GM19025 (cell line): ENCODE measurements around the gene SLC9A9.
"Not testable (repeated sequence)": the region's sequence is repeated elsewhere in the genome, so short reads cannot be mapped to it uniquely, and the experiment has no call there.

Experiments used
- ATAC-seq: cut with Tn5 transposase; IDR thresholded peaks from one replicate; pipeline ENCODE4 v1.9.1; 2021; ENCODE audit warnings: mild to moderate bottlenecking, low read depth, moderate library complexity; ENCODE audit not compliant: unreplicated experiment

Gene SLC9A9

DNA sequence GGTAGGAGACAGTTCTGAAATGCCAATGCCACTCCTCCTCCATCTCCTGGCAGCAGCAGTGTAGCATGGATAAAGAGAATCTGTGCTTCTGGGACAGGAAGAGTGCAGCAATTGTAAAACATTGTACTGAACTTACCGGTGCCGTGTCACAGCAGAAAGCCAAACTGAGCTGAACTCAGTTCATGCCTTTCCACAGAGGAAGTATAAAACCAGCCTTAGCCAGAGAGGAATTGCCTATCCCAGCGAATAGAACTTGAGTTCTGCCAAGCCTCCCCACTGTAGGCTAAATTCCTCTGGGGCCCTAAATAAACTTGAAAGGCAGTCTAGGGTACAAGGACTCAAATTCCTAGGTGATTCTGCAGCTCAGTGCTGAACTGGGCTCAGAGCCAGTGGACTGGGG, 148.8 kb downstream of the SLC9A9 start:
- ATAC-seq, result no peak

DNA sequence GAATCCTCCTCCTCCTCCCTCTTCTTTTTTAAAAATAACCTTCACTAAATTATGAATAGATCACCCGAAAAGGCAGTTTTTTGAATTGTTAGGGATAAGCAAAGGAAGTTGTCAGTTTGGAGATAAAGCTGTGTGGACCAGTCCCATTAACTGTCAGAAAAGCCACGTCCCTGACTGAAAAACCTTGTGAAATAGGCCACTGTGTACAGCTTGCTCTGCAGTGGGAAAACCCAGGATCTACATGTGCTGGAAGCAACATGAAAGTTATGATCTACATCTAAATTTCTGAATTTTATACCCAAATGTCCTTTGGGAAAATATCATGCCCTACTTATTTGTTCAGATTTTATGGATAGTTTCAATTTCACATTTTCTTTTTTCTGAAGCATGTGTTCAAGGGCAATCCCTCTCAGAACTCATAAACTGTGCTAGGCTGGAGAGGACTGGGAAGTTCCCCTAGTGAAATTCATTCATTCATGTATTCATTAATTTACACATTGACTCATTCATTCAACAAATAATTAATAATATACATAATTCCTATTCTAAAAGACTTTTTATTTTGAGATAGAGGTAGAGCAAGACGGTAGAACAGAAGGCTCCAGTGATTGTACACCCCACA, 149.5 kb downstream of the SLC9A9 start:
- ATAC-seq, result no peak

DNA sequence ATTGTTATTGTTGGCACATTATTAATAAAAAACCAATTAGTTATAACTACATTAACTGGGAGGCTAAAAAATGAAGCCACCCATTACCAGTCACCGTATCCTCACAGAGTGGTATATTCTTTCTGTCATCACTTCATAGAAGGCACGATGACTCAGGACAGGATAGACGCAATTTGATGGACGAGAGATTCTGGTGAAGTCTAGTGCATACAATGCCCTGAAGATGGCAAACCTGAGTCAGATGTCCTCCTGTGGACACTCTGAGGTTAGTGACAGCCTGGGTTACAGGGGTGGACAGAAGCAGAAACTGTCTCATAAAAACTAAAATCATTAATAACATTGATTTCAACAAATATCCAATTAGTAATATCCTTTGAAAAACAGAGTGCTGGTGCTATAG, 150.3 kb downstream of the SLC9A9 start:
- ATAC-seq, result no peak

DNA sequence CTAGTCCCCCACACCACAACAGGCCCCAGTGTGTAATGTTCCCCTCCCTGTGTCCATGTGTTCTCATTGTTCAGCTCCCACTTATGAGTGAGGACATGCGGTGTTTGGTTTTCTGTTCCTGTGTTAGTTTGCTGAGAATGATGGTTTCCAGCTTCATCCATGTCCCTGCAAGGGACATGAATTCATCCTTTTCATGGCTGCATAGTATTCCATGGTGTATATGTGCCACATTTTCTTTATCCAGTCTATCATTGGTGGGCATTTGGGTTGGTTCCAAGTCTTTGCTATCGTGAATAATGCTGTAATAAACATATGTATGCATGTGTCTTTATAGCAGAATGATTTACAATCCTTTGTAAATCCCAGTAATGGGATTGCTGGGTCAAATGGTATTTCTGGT, 152.9 kb downstream of the SLC9A9 start:
- ATAC-seq, result not testable (repeated sequence)

DNA sequence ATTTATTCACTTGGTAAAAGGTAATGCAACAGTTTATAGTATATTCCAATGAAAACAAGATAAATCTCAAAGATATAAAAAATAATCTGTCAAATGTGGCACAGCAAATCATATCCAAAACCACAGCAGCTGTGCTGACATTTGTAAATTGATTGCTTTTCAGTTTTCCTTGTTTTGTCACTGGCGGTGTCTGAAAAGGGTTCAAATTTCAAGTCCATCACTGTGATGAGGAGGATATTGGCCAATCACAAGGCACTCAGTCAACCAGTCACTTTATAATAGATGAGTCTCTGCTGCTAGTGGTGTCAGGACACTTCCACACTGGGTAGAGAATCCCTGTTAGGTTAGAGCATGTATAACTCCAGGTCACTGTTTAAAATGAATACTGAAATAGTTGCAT, 154.8 kb downstream of the SLC9A9 start:
- no peak for ATAC-seq

DNA sequence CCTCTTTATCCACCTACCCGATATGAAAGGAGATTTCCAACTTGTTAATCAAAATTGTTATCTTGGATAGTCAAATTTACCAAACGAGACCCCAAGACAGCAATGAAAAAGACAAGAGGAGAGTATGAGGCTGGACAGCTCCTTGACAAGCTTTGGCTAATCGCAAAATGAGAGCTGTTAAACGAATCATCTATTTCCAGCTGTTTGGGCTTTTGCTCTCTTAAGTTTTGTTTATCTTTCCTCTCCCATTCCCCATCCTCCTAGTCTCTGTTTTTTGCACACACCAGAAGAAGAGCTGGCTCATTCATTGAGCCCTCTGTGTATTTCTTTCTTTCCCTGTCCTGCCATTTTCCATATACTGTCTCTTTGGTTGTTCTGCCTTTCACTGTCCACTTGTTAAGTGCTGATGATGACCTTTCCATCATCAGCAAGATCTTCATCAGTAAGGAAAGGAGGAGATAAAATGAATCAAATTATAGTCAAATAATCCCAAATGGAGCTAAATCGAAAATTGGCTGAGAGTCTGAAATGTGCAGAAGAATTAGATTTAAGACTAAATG, 161.6 kb downstream of the SLC9A9 start:
- no peak for ATAC-seq

DNA sequence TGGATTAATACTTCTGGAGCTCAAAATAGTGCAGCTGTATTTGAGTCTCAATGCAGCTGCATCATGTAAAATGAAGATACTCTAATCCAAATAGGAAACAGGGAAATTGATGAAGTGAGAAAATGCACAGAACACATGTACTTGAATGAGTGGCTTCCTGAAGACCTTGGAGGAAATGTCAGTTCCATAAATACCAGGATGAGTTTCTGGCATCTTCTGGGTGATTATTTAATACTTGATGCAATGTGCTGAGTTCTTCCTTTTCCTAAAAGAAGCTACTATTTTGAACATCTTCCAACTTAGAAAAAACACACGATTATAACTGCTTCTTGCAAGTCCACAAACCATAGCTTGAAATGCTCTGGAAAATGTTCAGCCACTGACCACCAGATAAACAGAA, 162.8 kb downstream of the SLC9A9 start:
- no peak for ATAC-seq

DNA sequence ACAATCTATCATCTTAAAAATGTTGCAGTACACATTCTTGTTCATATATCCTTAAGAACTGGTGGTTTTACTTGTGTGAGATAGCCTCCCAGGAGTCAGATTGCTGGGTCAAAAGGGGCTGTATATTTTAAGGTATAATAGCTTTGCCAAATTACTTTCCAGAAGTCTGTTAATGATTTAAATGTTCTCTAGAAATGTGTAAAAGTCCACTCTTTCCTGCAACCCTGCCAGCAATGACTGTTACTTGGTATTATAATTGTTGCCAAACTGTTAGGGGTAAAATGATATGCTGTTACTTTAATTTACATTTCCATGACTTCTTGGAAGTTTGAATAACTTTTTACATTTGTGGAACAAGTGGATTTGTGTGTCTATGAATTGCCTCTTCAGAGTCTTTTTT, 170.8 kb downstream of the SLC9A9 start:
- no peak for ATAC-seq

DNA sequence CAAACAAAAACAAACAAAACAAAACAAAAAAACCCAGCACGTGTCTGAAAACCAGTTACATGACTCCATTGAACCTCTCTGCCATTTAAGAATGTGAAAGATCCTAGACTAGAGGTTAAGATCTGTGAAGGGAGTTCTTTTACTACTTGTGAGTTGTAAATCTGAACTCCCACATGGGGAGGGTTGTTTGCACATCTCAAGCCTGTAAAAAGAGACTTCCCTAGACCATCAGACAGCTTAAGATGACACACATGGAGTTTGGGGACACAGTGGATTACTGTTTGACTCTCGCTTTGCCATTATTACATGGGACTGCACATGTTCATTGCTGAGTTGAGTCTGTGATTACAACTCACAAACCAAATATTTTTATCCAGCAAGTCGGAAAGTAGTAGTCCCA, 171.5 kb downstream of the SLC9A9 start:
- ATAC-seq, result no peak

DNA sequence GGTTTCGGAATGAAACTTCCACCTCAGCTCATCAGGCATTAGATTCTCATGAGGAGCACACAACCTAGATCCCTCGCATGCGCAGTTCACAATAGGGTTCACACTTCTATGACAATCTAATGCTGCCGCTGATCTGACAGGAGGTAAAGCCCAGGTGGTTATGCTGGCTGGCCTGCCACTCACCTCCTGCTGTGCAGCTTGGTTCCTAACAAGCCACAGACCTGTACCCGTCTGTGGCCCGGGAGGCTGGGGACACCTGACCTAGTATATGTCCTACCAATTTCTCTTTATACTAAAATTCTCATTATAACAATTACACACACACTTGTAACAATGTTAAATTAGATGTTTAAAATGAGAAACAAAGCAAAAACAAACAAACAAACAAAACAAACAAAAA, 172.2 kb downstream of the SLC9A9 start:
- ATAC-seq, result no peak

DNA sequence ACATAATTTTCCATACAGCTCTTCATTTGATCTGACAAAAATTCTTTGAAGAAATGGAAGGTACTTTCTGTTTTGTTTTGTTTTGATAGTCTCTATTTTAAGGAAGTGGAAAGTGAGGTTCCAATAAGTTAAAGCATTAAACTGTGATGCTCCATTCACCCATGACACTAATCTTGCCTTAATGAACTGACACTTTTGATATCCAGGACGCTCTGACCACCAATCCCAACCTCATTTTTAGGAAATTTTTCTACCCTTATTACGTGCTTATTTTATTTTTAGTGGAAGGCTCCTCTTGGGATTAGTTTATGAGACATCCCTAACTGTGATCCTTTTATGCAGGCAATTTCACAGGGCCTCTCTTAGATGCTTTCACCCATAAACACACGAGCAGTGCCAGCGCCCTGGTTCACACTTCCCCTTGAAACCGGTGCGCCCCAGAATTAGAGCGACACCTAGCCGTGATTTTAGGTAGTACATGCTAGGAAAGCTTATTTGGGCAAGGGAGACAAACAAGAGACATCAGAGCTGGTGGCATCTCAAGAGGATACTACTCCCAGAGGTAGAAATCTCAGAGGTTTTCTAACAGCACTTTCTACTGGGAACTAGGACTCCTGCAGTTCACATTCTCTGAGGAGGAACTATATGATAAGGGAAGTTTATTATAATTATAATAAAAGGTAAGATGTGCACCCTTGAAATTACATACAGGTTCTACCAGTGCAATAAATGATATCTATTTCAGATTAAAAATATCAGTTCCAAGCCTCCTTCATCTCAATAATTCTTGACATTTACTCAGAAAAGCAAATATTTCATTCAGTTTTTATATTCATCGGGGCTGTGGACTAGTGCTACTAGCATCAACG, 173.9 kb downstream of the SLC9A9 start:
- ATAC-seq, result peak; percentile 54

DNA sequence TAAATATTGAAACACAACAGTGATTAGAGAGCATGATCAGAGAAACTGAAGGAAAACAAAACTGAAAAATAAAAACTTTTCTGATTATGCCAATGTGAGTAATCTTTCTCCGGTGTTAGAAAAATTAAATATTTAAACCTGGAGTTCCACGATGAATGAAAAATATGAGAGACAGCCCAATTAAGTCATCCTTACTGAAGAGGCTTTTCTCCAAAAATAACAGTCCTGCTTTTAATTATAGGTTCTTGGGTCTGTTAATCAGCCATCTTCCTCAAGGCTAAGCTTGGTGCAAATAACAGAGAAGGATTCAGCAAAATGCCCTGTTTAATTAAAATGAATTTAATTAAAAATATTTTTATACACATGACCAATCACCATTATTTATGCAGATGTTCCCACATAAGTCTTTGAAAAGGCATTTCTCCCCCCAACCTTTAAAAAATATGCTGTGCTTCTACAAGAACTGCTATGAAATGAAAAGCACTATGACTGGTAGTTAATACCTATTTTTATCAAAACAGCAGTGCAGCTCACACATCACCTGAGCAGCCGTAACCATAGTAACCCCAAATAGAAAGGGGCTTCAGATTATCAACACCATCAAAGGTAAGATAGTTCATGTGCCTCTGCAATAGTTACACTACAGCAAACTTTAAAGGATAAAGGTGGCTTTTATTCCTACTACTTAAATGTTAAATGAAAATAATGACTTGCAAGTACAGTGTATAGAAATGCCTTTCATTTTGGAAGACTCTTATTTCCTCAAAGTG, 175.7 kb downstream of the SLC9A9 start:
- ATAC-seq, result no peak

DNA sequence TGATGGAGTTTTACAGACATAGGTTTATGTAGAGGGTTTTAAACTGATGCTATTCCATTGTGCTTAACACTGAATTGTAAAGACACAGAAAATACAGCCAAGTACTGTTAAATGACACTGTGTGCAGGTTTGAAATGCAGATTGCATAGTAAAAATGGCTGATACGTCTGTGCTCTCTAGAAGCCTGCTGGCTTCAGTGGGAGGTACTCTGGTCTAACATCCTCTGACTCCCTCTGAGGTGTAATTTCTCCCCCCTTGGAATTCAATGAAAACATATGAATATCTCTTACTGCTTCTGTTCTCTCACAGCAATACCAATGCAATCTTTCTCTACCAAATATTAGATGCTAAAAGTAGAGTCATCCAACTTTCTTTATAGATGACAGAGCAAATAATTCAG, 176.6 kb downstream of the SLC9A9 start:
- no peak for ATAC-seq

DNA sequence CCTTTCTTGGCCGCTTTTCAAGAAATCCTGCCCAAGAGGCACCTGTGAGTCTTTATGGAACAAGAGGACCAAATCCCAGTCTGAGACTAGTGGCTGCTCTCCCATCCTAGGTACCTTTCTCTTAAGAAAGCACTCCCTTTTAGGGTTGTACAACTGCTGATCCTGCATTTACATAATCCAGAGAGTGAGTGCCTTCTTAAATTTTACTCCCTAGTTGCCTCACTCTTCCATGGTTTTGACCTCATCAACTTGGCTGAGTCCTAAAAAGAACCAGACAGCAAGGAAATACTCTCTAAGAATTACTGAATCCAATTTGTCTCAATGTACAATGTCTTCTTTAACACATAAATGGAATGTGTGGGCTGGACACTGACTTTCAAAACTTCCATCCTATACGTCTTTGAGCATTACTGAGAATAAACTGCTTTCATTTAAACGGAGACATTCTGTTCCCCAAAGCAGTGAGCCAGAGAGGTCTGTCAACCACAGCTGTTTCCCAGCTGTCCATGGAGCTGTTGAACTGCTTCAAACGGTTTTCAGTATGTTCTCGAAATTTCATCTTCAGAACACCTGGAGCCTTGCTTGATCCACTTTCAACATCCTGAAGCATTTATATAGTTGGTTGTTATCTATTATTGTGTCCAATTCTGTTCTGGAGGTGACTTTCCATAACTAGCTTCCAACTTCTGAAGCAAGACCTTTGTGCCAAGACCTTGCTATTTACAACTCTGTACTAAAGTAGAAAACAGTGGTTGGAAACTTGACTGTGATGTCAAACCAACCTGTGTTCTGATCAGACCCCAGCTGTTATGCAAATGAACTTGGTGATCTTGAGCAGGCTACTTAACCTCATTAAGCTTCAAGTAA, 179.1 kb downstream of the SLC9A9 start:
- ATAC-seq, result peak; percentile 88

DNA sequence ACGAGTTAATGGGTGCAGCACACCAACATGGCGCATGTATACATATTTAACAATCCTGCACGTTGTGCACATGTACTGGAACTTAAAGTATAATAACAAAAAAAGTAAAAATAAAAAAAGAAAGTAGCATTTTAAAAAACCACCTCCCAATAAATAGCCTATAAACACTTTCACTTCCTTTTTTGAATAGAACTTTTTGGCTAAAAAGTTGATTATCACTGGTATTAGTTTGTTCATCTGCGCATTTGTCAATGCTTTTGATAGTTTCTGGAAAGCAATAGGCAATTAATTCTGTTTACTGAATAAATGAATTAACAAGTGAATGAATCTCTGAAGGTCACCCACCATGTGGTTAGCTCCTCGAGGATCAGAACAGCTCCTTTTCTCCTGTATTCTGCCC, 179.9 kb downstream of the SLC9A9 start:
- no peak for ATAC-seq

DNA sequence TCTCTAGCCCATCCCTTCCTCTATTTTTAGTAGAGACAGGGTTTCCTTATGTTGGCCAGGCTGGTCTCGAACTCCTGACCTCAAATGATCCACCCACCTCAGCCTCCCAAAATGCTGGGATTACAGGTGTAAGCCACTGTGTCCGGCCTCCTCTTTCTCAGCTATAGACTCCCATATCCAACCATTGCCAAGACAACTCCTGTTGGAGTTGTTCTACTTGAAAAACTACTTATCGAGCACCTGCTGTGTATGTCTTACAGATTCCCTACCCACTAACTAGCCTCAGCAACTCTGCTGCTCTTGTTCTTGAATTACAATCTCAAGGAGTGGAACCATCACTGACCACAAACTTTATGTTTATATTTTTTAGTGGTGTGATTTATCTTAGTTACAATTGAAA, 186.6 kb downstream of the SLC9A9 start:
- no peak for ATAC-seq

DNA sequence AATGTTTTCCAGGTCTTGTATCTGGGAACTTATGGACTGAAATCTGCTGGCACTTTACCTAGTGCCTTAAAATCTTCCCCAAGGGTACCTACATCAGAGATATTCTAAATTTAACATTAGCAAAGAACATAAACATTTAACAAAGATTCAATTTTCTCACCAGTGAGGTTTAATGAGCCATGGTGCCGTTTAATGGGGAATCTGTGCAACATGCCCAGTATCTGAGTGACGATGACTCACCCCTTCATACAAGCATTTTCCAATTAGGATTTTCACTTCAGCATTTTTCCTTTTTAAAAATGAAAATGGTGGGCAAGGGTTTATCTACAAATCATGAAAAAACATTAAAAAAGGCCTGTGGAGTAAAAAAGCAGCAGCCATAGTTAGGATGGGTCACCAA, 189.4 kb downstream of the SLC9A9 start:
- no peak for ATAC-seq

DNA sequence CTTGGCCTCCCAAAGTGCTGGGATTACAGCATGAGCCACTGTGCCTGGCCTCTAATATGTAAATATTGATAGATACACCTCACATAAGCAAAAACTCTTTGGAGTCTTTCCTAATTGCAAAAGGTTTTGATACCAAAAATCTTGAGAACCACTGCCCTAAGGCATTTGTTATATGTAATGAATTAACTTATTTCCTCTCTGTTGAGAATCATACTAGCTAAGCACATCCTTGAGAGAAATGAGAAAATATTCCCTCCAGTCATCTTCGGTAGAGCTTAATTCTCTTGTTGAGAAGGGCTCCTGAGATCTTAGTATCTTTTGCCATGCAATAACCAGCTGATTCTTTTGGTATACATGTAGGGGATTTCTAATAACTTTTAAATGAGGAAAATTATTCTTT, 190.2 kb downstream of the SLC9A9 start:
- no peak for ATAC-seq

DNA sequence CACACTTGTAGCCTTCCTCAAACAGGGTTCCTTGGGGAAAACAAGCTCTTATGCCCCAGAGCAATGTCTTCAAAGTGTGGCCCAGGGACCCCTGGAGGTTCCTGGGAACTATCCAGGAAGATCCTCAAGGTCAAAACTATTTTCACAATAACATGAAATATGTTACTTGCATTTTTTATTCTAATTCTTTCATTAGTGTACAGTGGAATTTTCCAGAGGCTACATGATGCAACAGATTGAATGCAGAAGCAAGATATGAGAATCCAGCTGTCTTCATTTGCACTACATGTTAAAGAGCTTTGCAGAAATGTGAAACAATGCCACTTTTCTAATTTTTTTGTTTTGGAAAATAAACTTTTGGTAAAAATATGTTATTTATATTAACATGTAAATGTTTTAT, 190.9 kb downstream of the SLC9A9 start:
- ATAC-seq, result no peak

DNA sequence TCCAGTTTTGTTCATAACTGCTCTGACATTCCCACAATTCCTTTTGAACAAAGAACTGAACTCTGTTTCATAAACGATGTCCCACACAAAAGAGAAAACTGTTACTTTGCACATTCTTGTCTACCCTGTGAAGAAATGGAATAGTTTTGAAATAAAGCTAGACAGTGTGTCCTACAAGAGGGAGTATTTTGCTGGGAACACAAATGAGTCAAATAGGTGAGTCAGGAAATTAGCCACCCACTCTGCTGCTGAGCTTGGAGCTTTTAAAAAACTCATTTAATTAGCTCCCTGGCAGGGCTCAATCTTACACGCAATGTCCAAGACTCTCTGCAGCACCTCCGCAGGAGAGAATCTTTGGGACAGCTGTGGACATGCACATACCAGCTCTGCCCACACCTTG, 193.4 kb downstream of the SLC9A9 start:
- ATAC-seq, result no peak
